NCI-H2107 treated with DMSO at 0.1 percent for 48 hours (cell line): ENCODE data around the gene RHOD.

Experiments
- DNase-seq: peaks from one replicate; lab custom pipeline; 2025; ENCODE audit not compliant: unreplicated experiment; lab: John Stamatoyannopoulos, UW

RHOD gene

DNA sequence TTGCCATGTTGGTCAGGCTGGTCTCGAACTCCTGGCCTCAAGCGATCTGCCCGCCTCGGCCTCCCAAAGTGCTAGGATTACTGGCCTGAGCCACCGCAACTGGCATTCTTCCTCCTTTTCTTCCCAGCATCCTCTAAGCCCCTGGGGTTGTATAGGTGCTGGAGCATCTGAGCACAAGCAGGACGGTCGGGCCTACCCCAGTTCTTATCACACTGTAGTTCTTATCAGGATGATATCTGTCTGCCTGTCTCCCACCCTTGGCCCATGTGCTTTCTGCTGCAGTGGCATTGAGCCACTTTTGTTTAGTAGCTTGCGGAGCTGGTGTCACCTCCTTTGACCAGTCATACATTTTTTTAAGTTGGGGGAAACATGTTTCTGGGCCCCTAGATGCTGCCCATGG is 1.9 kb downstream of the RHOD start:
- no peak for DNase-seq

DNA sequence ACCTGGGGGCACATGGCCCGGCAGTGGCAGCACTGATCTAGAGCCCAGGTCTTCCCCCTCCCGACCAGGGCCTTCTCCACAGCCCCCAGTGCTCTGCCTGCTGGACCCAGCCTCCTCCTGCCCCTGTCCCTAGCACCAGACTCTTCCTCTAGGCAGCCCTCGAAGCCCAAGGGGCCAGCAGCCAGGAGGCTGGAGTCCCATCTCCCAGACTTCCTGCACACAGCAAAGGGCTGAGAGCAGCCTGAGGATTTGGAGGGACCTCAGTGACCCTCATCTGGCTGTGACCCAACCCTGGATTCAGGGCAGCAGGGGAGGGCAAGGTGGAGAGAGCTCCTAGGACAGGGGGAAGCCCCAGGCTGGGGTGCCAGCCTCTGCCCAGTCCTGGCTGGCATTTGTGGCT is 3.0 kb downstream of the RHOD start:
- DNase-seq, result no peak

DNA sequence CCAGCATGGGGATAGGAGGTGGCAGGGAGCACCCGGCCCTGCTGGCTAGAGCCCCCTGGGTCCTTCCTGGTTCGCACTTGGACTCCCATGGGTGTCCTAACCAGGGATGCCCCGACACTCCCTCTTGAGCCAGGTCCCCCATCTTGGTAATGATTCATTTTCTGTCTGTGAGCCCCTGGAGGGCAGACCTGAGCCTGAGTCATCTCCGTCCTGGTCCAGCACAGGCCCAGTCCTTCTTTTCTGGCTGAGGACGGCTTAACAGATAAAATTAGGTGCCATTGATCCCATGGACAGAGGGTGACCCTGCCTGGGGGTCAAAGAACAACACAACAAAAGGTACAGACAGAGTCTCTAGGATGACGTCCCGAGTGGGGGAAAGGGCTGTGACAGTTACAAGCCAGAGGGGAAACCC is 3.5 kb downstream of the RHOD start:
- no peak for DNase-seq

DNA sequence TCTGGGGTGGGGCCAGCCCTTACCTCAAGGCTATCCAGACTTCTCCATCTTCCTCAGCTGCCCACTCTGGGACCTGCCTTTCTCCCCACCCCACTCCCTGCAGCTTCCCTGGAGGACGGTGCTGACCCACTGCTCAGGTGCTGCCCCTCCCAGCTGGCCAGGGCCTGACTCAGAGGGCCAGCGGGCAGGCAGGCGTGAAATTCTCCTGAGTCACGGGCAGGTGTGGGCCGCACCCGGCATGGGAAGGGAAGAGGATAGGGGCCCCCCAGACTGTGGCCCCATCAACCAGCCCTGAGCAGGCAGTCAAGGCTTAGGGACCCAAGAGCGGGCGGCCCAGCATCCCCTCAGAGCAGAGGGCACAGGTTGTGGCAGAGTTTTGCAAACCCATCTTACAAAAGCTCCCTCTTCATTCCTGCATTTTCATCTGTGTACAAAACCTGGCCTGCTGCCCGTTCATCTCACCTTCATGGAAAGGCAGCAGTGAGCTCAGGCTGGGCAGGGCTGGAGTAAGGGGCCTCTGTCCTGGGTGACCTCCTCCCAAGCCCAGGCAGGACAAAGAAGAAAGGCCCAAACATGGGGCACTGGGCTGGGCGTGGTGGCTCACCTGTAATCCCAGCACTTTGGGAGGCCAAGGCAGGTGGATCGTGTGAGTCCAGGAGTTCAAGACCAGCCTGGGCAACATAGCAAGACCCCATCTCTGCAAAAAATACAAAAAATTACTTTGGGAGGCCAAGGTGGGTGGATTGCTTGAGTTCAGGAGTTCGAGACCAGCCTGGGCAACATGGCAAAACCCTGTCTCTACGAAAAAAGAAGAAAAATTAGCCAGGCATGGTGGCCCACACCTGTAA is 6.1 kb downstream of the RHOD start:
- no peak for DNase-seq

- no peak for DNase-seq
Observed at GRCh38 chr11:67066333-67066709, 9.7 kb downstream of the RHOD start.

GRCh38 chr11:67071420-67072284 is 15.0 kb downstream of the RHOD start:
- no peak for DNase-seq

DNA sequence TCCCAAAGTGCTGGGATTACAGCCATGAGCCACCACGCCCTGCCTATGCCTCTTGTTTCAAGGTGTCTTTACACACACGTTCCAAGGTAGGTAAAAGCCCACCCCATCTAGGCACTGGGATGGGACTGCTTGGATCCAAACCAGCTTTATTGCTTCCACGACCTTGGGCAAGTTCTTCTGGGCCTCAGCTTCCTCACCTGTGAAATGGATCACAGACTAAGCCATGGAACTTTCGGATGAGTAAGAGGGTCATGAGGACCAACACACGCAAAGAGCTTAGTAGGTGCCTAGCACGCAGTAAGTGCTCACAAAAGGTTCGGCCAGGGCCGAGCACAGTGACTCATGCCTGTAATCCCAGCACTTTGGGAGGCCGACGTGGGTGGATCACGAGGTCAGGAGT is 15.6 kb downstream of the RHOD start:
- DNase-seq, result no peak

DNA sequence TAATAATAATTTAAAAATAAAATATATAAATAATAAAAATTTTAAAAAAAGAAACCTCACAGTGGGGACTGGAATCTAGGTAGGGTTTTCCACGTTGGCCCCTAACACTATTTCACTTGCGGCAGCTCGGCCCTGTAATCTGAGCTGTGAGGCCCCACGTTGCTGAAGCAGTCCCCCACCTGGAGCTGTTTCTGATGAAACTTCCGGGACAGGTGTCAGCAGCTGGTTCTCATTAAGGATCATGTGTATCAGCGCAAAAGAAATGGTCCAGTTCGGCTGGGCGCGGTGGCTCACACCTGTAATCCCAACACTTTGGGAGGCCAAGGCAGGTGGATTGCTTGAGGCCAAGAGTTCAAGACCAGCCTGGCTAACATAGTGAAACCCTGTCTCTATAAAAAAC is 17.3 kb downstream of the RHOD start:
- peak; percentile 66 for DNase-seq

DNA sequence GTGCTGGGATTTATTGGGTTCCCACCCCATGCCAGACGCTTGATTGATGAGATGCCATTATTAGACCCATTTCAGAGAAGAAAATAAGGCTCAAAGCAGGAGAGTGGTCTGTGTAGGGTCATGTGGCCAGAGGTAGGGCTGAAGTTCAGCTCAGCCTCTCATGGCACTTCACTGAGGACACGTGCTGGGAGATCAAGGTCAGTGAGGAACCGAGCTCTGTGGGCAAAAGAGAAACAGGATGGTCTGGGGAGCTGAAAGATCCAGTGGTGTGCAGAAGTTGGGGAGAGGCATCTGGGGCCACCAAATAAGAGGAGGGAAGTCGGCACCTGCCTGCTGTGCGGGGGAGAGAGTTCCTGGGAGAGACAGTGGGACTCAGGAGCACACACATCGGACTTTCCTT is 19.6 kb downstream of the RHOD start:
- DNase-seq, result no peak

- no peak for DNase-seq
Observed at GRCh38 chr11:67079065-67079705, 22.5 kb downstream of the RHOD start.

- no peak for DNase-seq
Observed at GRCh38 chr11:67082071-67082791, 25.6 kb downstream of the RHOD start.

DNA sequence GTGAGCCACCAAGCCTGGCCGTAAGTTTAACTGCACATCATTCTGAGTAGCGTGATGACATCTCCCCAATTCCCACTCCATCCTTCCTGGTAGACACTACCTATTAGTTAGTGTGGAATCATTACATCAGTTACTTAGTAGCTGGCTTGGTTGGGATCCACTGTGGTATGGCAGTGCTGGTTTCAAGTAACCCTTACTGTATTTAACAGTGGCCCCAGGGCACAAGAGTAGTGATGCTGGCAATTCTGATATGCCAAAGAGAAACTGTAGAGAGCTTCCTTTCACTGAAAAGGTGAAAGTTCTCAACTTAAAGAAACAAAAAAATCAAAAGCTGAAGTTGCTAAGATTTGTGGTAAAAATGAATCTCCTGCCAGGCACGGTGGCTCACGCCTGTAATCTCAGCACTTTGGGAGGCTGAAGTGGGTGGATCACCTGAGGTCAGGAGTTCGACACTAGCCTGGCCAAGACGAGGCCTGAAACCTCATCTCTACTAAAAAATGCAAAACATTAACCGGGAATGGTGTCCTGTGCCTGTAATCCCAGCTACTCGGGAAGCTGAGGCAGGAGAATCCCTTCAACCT is 27.2 kb downstream of the RHOD start:
- no peak for DNase-seq

DNA sequence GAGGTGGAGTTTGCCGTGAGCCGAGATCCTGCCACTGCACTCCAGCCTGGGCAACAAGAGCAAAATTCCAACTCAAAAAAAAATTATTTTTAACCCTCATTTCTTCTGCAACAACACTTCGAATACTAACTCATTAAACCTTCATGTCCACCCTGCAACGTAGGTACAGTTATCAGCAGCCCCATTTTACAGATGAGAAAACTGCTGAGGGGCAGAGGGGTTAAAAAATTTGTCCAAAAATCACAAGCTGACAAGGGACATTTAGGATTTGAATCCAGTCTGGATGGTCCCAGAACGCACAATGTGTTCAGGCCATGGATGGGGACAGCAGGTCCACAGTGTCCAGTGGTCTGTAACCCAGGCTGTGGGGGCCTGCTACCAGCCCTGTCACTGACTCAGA is 29.0 kb downstream of the RHOD start:
- no peak for DNase-seq

DNA sequence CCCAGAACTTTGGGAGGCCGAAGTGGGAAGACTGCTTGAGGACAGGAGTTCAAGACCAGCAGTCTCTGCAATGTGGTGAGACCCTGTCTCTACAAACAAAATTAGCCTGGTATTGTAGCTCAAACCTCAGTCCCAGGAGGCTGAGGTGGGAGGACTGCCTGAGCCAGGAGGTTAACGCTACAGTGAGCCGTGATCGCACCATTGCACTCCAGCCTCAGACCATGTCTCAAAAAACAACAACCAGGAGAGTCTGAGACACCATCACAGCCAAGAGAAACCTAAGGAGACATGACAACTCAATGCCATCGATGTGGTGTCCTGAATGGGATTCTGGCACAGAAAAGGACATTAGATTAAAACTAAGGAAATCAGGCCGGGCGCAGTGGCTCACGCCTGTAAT is 34.1 kb downstream of the RHOD start:
- no peak for DNase-seq

DNA sequence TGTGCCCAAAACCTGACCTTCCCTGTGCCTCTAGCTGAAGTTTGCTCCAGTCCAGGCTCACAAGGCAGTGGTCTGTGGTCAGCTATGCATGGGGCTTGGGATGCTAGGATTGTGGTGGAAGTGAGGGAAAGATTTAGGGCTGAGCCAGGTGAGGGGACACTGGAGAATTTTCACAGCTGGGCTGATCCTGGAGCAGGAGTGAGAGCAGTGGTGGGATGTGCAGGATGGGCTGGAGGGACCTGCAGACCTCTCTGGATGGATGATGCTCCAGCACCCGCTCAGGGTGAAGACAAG is 38.5 kb downstream of the RHOD start:
- no peak for DNase-seq

DNA sequence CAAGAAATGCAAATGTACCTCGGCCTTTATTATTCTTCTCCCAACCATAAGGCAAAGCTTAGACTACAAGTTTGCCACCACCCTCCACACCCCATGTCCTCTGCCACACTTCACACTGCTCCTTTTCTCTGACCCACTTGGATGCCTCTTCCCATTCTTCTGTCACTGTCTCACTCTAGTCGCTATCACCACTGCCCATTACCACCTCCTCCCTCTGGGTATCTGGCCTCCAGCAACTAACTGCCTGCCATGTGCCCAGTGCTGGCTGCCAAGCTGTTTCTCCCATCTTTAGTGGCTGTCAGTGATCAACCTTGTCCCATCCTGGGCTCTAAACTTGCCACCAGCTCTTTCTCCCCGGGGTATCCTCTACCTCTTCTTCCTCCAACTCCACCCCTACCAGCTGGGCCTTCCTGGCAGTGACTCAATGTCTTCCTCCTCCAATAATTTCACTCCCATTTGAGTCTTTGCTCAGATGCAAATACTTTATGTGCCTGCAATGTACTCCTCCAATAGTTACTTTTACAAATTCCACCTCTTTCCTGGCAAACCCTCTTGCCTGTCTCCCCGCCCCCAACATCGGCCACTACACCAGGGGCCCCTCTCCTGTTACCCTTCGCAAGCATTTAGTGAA is 42.3 kb downstream of the RHOD start:
- no peak for DNase-seq

GRCh38 chr11:67099831-67100324 is 43.2 kb downstream of the RHOD start:
- DNase-seq, result no peak

- DNase-seq, result no peak
Observed at GRCh38 chr11:67102664-67103063, 46.0 kb downstream of the RHOD start.

DNA sequence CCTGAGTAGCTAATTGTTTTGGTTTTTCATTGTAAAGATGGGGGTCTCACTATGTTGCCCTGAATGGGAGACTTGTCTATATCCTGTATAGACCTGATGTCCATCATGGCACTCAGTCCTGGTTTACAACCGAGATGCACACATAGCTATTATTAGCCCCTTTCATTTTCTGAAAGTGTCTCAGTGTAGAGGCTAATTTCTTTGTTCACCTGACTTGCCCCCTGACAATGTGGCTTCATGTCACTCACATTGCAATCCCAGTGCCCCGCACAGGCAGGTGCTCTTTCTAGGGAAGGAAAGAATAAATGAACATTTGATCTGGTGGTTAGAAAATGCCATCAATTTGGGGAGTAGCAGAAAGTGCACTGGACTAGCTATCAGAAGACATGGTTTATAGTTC is 49.3 kb downstream of the RHOD start:
- no peak for DNase-seq

DNA sequence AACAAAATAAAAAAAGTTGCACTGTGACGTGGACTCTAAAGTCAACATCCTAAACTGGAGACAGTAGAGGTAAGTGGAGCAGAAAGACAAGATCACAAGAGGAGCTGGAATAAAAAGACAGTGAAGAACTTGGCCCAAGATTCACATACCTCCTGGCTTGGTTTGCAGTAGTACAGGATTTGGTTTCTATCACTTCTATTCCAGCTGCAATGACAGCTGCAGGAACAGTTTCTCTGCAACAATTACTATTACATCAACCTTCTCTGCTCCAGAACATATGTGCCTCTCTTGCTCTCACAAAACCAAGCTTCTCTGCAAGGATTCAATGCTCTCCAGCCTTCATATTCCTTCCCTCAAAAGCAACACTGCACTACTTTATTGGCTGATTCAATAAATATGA is 54.6 kb downstream of the RHOD start:
- DNase-seq, result no peak
